ENCODE data around the gene SUOX.

GRCh38 chr12:56004211-56004610 lies 7.1 kb downstream of the SUOX start:
- TF ChIP-seq CTCF (IDR thresholded peaks at IDR 0.05) (no peak), POLR2A (IDR thresholded peaks at IDR 0.05) (no peak)
